Kidney (tissue), 14 donors: ENCODE data around the gene HSD17B13. TPM values are rescaled to one million over a fixed set of nuclear protein-coding genes. Genes with fewer than 3 reads are reported as not detected.
"Not testable (repeated sequence)": the region's sequence is repeated elsewhere in the genome, so short reads cannot be mapped to it uniquely, and the experiment has no call there.

Source experiments
- DNase-seq, 5 donors: peaks; one replicate each; pipeline ENCODE4 v3.0.0-alpha.2; 2013 to 2020
- FAIRE-seq: peaks from 2 replicates; lab custom pipeline; 2012; peaks lifted over from hg19 to GRCh38; lab: Jason Lieb, UNC
- H3K27ac ChIP-seq, 2 donors: one replicate each; pipeline ENCODE4 v1.7.0; 2013; ENCODE audit warnings: low read depth in 2 of 2, low read length in 2 of 2, inconsistent platforms in 1 of 2
- H3K27me3 ChIP-seq: one replicate; pipeline ENCODE4 v1.7.1; 2013; ENCODE audit warnings: low read length, inconsistent platforms; ENCODE audit not compliant: control insufficient read depth, insufficient read depth
- H3K36me3 ChIP-seq, 3 donors: one replicate each; pipeline versions ENCODE4 v1.7.0 to v1.7.1; 2013; ENCODE audit warnings: low read length in 3 of 3, control low read depth in 1 of 3, inconsistent platforms in 1 of 3; ENCODE audit not compliant: insufficient read depth in 3 of 3, control insufficient read depth in 2 of 3
- H3K4me1 ChIP-seq, 3 donors: one replicate each; pipeline versions ENCODE4 v1.7.0 to v1.7.1; 2013; ENCODE audit warnings: low read length in 3 of 3, inconsistent platforms in 1 of 3, low read depth in 1 of 3; ENCODE audit not compliant: control insufficient read depth in 2 of 3, insufficient read depth in 2 of 3
- H3K4me3 ChIP-seq, 3 donors: one replicate each; pipeline versions ENCODE4 v1.7.0 to v1.8.1; 2013; ENCODE audit warnings: low read length in 3 of 3, control low read depth in 1 of 3, inconsistent platforms in 1 of 3
- H3K9ac ChIP-seq, 3 donors: one replicate each; pipeline versions ENCODE4 v1.7.0 to v1.7.1; 2013; ENCODE audit warnings: low read length in 3 of 3, control low read depth in 1 of 3, inconsistent platforms in 1 of 3
- H3K9me3 ChIP-seq, 3 donors: one replicate each; pipeline versions ENCODE4 v1.7.0 to v1.7.1; 2013; ENCODE audit warnings: low read length in 3 of 3, control low read depth in 1 of 3, inconsistent platforms in 1 of 3; ENCODE audit not compliant: control insufficient read depth in 2 of 3, insufficient read depth in 1 of 3
- CTCF ChIP-seq: IDR thresholded peaks from 3 replicates; pipeline ENCODE4 v1.5.1; 2012; ENCODE audit warnings: mild to moderate bottlenecking, moderate library complexity, borderline replicate concordance; ENCODE audit not compliant: insufficient read depth; ENCODE audit errors: extremely low read depth
- intact Hi-C: fragments of 100-400 bp; cut with DNase I; formaldehyde crosslinking; loops from one replicate; pipeline ENCODE4 v1.11.1; 2022
- polyA plus RNA-seq: library from polyadenylated mRNA; stranded (reverse); fragments of 350-450 nt; fragmentation: Illumina TruSeq; extraction: RNeasy Lipid Tissue Mini Kit (QIAGEN cat#74804); gene quantifications from one replicate; pipeline ENCODE4 v1.2.3, GENCODE V29; 2014; ENCODE audit warnings: low read depth, low replicate concordance; ENCODE audit not compliant: insufficient read depth
- total RNA-seq: library from RNA; stranded (reverse); fragmentation: NEBNext Ultra II Directional; extraction: Animal tissue kit (Norgen Biotek cat#: 25700); gene quantifications from one replicate; pipeline ENCODE4 v1.2.1, GENCODE V29; 2021
- donor health status: control.
- donor health status: control.
- donor health status: control.
- donor health status: control.
- donor health status: control.
- donor health status: DM: yes; HTN: yes; CAD: no.
- donor health status: Normal renal cell carcinoma (clear cell type).

Gene HSD17B13
- total and polyA plus RNA-seq, 2 donors from 2014 or later = not detected

- Histone ChIP-seq H3K9me3 (no peaks in the 10 kb centered on the region), H3K36me3 (no peaks in the 10 kb centered on the region), H3K27me3 (no peaks in the 10 kb centered on the region), H3K4me1 (no peaks in the 10 kb centered on the region), H3K27ac (no peak overlapping the region), H3K9ac (no peak overlapping the region), H3K4me3 (no peak overlapping the region)
- no peak for TF ChIP-seq CTCF
- DNase-seq (no peak), FAIRE-seq (no peak)
- intact Hi-C loops = no loop called here
Observed at GRCh38 chr4:87316961-87317360, 5.7 kb downstream of the HSD17B13 start.

- H3K9ac ChIP-seq, H3K27me3 ChIP-seq, H3K4me3 ChIP-seq, H3K4me1 ChIP-seq, H3K36me3 ChIP-seq, FAIRE-seq, DNase-seq, H3K9me3 ChIP-seq, intact Hi-C loops, H3K27ac ChIP-seq: not testable (repeated sequence)
Observed at GRCh38 chr4:87315000-87315399, 7.7 kb downstream of the HSD17B13 start.

GRCh38 chr4:87313756-87314155, 8.9 kb downstream of the HSD17B13 start:
- Histone ChIP-seq H3K27ac (no peak overlapping the region), H3K9me3 (no peaks in the 10 kb centered on the region), H3K27me3 (no peaks in the 10 kb centered on the region), H3K36me3 (no peaks in the 10 kb centered on the region), H3K9ac (no peak overlapping the region), H3K4me3 (no peak overlapping the region), H3K4me1 (no peaks in the 10 kb centered on the region)
- no peak for FAIRE-seq
- TF ChIP-seq CTCF = no peak
- DNase-seq = no peak
- intact Hi-C loops = no loop called here

GRCh38 chr4:87311684-87312083, 11.0 kb downstream of the HSD17B13 start:
- Histone ChIP-seq H3K4me1 (no peaks in the 10 kb centered on the region), H3K27ac (no peak overlapping the region), H3K4me3 (no peak overlapping the region), H3K27me3 (no peaks in the 10 kb centered on the region), H3K36me3 (no peaks in the 10 kb centered on the region), H3K9me3 (no peaks in the 10 kb centered on the region), H3K9ac (no peak overlapping the region)
- intact Hi-C loops = no loop called here
- DNase-seq (no peak), FAIRE-seq (no peak)
- no peak for TF ChIP-seq CTCF
